GM12892 (cell line): ENCODE measurements around the gene CXCL3.

Source experiments
- POLR2A ChIP-seq: IDR thresholded peaks from 2 replicates; pipeline ENCODE4 v1.6.1; 2011; ENCODE audit warnings: low read depth, low read length, control low read depth
- POLR2AphosphoS5 ChIP-seq: IDR thresholded peaks from 2 replicates; pipeline ENCODE4 v1.6.1; 2011; ENCODE audit warnings: low read depth, low read length, control low read depth
- TAF1 ChIP-seq: IDR thresholded peaks from 2 replicates; pipeline ENCODE4 v1.6.1; 2011; ENCODE audit warnings: low read depth, mild to moderate bottlenecking, control low read depth, low read length, borderline replicate concordance

- no peak for TF ChIP-seq POLR2A
- no peak for TF ChIP-seq POLR2AphosphoS5
- no peak for TF ChIP-seq TAF1
Measured at GRCh38 chr4:73998040-73999011, 40.2 kb downstream of the CXCL3 start, which contains the start of gene CXCL5.
